HG03520 (cell line): ENCODE measurements around the gene ZMYND8.

Experiments used
- ATAC-seq: cut with Tn5 transposase; IDR thresholded peaks from one replicate; pipeline ENCODE4 v1.9.1; 2021; ENCODE audit warnings: mild to moderate bottlenecking, moderate library complexity; ENCODE audit not compliant: unreplicated experiment

ZMYND8 gene

DNA sequence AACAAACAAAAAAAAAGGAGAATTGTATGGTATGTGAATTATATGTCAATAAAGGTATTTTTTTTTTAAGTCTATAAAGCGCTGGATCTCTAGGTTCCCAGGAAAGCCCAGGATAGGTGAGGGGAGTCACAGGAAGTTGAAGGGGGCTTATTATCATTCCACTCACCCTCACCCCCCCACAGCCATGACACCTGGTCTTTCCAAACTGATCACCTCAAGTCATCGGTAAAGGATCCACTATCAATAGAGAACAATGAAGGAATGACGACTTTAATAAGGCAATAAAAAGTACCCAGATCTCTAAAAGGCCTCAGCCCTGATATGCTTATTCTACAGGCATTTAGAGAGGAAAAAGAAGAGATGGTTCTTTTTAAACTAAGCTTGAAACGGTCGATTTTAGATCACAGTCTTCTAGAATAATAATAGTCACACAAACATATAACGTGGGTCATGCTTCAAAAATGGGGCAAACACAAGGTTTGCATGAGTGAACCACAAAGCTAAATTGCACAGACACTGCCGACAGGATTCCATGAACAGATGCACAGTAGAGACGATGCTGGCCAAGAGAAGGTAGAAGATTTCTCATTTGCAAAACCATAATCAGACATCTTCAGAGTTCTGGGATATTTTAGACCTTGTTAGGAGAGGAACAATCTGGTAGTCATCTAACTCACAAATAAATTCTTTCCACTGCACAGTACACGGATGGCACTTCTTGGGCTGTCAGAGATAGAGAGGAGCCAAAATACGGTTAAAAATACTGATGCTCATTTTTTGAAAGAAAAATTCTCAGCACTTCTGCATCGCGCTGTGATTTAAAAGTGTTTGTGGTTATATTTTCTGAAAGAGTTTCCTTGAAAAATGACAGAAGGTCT, 21.0 kb downstream of the ZMYND8 start:
- ATAC-seq = no peak

DNA sequence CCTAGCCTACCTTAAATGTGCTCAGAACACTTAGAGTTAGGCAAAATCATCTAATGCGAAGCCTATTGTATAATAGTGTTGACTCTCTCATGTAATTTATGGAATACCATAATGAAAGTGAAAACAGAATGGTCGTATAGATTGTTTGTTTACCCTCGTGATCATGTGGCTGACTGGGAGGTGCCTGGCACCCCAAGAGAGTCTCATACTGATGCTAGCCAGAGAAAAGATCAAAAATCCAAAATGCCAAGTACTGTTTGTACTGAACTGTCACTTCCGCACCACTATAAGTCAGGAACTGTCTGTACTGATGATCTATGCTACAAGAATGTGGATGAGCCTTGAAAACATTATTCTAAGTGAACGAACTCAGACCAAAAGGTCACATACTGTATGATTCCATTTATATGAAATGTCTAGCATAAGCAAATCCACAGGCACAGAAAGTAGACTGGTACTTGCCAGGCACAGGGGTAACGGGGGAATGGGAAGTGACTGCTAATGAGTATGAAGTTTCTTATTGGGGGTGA, 22.4 kb downstream of the ZMYND8 start:
- no peak for ATAC-seq

DNA sequence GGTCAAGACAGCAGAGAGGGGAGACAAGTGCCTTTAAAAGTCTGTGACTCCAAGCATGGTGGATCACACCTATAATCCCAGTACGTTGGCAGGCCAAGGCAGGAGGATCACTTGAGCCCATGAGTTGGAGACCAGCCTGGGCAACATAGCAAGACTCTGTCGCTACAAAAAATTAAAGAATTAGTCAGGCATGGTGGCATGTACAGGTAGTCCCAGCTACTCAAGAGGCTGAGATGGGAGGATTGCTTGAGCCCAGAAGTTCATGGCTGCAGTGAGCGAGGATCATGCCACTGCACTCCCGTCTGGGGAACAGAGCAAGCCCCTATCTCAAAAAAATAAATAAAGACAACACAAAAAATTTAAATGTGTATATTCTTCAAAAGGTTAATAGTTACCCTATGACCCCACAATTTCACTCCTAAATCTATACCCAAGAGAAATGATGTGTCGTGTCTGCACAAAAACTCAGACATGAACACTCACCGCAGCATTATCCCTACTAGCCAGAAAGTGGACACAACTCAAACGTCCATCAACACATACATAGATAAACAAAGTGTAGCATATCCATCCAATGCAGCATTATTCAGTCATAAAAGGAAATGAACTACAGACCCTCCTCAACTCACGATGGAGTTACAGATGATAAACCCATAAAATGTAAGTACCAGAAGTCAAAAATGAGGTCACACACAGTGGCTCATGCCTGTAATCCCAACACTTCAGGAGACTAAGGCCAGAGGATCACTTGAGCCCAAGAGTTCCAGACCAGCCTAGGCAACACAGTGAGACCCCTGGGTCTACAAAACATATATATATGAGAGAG, 23.9 kb downstream of the ZMYND8 start:
- no peak for ATAC-seq

GRCh38 chr20:47330933-47331708, 25.4 kb downstream of the ZMYND8 start:
- ATAC-seq = no peak

DNA sequence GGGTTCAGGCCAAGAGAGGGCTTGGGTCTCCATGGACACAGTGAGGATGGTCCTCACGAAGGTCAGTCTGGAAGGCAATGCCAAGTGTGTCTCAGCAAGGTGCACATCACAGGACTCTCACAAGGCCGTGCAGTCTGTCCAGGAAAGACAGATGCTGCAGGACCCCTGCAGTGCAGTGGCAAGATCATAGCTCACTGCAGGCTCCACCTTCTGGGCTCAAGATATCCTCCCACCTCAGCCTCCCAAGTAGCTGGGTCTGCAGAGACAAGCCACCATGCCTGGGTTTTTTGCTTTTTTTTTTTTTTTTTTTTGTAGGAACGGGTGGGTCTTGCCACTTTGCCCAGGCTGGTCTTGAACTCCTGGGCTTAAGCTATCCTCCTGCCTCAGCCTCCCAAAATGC, 26.4 kb downstream of the ZMYND8 start:
- no peak for ATAC-seq

DNA sequence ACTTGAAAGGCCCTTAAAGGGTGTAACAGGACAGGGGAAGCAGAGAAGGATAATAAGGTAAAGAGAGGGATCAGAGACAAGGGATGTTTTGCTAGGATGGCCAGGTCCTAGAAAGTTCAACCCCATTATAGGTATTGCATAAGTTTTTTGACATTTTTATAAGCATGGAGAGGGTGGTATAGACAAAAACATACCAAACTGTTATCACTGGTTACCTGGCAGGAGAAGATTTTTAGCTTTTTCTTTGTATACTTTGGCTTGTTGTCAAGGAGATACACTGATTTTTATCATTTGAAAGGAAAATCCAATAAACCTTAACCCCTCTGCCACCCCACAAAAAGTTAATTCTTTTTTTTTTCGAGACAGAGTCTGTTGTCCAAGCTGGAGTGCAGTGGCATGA, 28.4 kb downstream of the ZMYND8 start:
- no peak for ATAC-seq

DNA sequence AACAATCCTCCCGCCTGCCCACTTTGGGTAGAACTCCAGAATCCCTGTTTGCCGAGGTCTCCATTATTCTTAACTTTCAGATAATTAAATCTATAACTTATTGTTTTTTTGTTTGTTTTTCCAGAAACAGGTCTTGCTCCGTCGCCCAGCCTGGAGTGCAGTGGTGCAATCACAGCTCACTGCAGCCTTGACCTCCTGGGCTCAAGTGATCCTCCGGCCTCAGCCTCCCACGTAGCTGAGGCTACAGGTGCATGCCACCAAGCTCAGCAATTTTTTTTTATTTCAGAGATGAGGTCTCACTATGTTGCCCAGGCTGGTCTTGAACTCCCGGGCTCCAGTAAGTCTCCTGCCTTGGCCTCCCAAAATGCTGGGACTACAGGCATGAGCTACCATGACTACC, 28.8 kb downstream of the ZMYND8 start:
- ATAC-seq = no peak

DNA sequence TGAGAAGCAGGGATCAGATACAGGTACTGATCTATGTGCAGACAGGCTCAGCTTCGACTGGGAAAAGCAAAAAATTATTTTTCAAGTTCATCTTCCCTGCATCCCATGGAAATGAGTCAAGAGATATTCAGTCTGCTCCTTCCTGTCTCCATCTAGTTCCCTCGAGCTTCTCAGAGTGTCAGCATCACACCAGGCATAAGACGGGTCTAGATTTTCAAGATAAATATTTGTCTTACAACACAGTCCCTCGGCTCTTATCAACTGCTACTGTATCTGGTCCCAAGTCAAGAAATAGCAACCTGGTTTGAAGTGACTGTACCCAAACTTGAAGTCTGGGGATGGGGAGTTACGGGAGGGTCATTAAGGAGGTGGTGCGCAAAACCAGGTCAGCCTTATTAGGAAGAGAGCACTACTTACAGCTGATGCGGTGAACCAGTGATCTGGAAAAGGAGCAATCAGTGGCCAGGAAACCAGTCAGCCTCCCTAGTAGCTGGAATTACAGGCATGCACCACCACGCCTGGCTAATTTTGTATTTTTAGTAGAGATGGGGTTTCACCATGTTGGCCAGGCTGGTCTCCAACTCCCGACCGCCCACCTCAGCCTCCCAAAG, 29.7 kb downstream of the ZMYND8 start:
- no peak for ATAC-seq

GRCh38 chr20:47325242-47325641, 31.3 kb downstream of the ZMYND8 start:
- ATAC-seq = no peak

DNA sequence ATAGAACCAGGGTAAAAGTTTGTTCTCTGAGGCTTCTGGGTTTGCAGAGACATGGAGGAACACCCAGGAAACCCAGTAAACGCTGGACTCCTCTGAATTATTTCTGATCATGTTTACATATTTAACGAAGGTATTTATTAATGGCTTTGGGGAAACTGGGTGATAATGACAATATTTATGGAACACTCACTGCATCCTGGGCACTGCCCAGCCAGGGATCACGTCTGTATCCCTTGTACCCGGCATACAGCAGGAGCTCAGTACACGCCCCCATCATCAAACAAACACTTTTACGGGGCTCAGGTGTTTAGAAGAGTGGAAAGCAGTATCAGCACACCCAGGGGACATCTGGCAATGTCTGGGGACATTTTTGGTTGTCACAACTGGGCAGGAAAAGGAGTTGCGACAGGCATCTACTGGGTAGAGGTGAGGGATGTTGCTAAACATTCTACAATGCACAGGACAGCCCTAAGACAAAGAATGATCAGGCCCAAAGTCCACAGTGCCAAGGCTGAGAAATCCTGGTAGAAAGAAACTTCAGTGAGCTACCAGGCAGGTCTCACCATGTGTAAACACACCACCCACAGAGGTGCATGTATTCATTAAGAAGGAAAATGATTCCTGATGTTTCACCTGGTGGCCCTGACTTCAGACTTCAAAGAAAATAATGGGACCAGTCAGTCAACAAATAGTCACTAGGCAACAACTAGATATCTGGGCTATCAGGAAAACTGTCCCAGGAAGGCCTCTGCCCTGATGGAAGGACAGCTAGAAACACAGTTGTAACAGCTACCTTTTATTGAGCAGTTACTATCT, 35.3 kb downstream of the ZMYND8 start:
- ATAC-seq = no peak

DNA sequence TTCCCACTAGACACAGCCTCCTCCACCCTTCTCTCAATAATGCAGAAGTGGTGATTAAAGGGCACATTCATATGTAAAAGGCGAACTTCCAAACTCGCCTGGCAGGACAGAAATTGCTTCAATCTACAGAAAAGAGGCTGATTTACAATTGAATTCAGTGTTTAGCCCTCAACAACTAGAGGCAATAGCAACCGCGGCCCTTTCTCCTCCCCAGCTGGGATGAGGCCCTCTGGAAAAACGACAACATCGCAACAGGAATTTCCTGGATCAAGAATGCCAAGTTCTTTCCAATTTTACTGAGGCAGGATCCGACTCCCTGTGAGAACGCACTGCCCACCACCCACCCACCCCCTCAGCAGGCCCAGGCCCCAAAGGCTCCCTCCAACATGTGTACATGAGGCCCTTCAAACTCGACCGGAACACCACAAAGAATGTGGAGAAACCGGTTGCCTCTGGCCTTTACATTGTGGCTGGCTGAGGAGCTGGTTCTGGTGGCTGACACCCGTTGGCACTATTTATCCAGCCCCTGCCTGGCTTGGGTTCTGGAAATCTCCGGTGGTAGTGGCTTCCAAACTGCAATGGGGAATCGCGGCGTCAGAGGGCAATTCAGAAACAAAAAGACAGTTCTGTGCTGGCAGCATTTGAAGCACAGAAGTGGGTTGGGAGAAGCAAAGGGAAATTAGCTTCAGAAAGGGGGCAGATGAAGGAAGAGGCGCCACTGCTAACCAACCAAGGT, 36.8 kb downstream of the ZMYND8 start:
- ATAC-seq = no peak

DNA sequence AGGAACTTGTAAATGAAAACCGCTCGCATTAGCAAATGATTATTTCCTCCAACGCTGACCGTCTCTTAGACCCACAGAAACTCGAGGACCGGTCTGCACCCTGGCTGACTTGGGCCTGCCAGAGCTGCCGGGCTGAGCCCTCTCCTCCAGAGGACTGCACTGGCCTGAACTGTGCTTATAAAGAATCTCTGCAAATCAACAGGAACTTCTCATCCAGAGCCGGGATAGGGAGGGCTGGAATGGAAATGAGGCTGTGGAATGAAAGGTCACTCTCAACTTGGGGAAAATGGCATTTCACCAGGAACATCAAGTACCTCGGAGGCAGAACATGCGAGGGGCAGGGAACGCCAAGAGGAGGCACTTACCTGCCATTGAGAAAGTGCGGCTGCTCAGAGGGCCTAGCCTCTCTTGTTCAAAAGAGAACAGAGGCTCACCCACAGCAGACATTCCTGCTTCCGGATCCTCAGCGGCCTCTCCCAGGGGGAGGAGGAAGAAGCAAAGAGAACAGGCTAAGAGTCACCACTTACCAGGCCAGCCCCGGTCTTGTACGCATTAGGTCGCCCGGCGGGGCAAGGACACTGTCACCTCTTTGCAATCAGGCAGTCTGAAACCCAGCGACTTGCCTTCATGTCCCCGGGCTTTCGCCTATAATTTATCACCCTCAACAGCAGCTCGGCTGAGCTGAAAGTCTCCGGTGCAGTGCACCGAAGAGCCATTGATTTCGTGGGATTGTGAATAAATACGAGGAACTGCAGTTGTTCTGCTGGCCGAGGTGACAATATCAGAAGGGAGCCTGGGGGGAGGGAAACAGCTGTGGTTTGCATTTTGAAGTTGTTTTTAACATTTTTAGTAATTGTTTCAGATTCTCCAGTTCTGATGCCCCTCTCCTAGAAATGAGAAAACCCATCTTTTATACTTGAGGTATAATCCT, 37.6 kb downstream of the ZMYND8 start:
- ATAC-seq = no peak

DNA sequence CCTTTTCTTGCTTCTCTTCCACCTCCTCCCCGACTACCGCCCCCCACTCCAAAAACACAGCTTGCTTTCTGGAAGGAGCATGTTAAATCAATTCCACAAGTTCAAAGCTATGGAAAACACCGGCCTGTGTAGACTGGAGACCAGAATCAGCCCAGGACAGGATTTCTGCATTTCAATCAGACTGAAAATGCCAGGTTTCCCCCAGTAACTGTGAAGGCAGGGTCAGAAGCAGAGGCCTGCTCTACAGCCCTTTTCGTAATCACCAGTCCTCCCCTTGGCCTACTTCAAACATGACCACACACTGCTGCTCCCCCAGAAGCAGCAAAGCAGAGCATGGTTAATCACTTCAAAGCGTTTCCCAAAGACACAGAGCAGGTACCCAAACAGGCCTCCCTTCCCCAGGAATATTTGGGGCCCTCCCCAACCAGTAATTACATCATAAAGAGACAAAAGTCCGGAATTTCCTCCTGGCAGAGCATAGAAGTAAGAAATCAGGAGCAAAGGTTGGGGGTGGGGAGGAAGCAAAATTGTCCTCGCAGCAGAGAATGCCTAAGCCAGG, 38.4 kb downstream of the ZMYND8 start:
- no peak for ATAC-seq

DNA sequence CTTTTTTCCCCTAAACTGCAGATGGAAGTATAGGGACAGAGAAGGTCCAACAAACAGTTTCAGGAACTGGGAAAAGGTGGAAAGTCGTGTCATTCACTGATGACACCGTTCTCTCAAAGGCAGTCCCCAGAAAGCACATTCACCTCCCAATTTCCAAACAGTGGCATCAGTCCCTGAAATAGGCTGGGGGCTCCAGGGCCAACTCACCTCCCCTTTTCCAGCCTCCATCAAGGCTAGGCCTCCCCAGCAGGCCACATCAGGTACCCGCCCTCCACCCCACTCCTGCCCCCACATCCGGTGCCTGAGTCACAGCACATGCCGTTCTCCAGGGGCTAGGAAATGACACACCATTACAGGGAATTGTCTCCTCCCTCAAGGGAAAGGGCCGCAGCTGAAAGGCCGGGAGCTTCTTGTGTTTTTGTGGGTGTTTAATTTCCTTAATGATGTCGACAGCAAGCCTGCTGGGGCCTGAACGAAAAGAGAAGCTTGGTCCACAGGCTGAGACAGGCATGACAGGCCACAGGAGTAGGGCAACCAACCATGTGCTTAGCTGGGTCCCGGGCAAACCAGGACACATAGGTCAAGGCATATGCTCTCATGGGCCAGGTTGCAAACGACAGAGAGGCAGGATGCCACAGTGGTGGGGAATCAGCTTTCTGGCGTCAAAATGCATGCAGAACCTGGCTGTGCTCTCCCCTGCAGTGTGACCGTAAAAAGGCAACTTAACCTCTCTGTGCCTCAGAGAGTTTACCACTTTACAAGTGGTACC, 39.2 kb downstream of the ZMYND8 start:
- no peak for ATAC-seq

GRCh38 chr20:47316776-47317126, 39.7 kb downstream of the ZMYND8 start:
- ATAC-seq = no peak

DNA sequence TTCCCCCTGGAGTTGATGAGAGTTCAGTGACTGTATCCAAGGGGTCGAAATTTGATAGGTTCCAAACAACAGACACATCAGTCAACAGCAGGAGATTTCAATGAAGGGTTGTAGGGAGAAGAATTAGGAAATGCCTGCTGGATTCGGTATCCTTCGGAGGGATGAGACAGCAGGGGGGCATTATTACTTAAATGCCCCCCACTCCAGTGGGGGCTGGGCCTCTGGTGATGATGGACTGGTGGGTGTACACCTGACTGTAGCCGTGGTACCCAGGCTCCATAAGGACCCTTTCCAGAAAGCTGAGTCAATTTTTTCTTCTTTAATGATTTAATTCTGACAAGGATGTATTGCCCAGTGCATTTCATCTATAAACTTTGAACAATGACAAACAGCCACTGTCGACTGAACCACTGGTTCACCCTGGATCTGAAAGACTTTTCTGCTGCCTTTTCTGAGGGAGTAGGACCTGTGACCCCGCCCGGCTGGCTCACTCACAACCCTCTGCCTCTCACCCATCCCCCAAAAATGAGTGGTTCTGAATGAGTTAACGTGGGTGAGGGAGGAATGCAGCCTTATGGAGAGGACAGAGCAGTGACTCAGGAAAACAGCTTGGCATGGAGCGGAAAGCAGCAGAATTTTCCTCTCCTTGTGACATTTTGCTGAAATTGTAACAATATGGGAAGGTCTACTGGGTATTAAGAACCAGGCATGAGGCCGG, 41.0 kb downstream of the ZMYND8 start:
- no peak for ATAC-seq
